OCI-LY3 (cell line): ENCODE data around the gene ATOH8.

Experiments used
- H2AFZ ChIP-seq: fragments of 200-600, 300-600 bp; shearing (Covaris generic); 2 replicates; pipeline ENCODE4 v1.6.0; 2014; ENCODE audit warnings: antibody characterized with exemption, low read depth, low read length
- H3K27ac ChIP-seq: fragments of 200-600, 300-600 bp; sonication (generic); 2 replicates; pipeline ENCODE4 v1.5.1; 2014; ENCODE audit warnings: mild to moderate bottlenecking, low read length, moderate library complexity, mixed read lengths
- H3K27me3 ChIP-seq: fragments of 200-600, 300-600 bp; sonication (generic); 2 replicates; pipeline ENCODE4 v1.6.1; 2014; ENCODE audit warnings: low read depth, low read length, mixed read lengths
- H3K36me3 ChIP-seq: fragments of 200-600, 300-600 bp; sonication (generic); replicated peaks from 2 replicates; pipeline ENCODE3; 2014; ENCODE audit warnings: low read depth, low read length, mixed read lengths
- H3K4me1 ChIP-seq: fragments of 300-600, 200-600 bp; sonication (generic); 2 replicates; pipeline ENCODE4 v1.6.1; 2014; ENCODE audit warnings: low read length, mixed read lengths
- H3K4me2 ChIP-seq: fragments of 200-600, 300-600 bp; sonication (generic); 2 replicates; pipeline ENCODE4 v1.6.1; 2014; ENCODE audit warnings: low read length, mixed read lengths
- H3K4me3 ChIP-seq: fragments of 300-600, 200-600 bp; sonication (generic); 2 replicates; pipeline ENCODE4 v1.5.1; 2014; ENCODE audit warnings: antibody characterized with exemption, mild to moderate bottlenecking, low read length, moderate library complexity
- H3K79me2 ChIP-seq: fragments of 300-600, 200-600 bp; shearing (Covaris generic); 2 replicates; pipeline ENCODE4 v1.6.1; 2014; ENCODE audit warnings: mild to moderate bottlenecking, low read length, mixed read lengths
- H3K9ac ChIP-seq: fragments of 300-600, 200-600 bp; shearing (Covaris generic); 2 replicates; pipeline ENCODE4 v1.6.0; 2014; ENCODE audit warnings: mild to moderate bottlenecking, low read length, moderate library complexity
- H3K9me3 ChIP-seq: fragments of 200-600, 300-600 bp; shearing (Covaris generic); 2 replicates; pipeline ENCODE4 v1.6.1; 2014; ENCODE audit warnings: low read length, mixed read lengths; ENCODE audit not compliant: insufficient read depth
- H4K20me1 ChIP-seq: fragments of 200-600, 300-600 bp; sonication (generic); 2 replicates; pipeline ENCODE4 v1.6.1; 2016; ENCODE audit warnings: low read length, mixed read lengths; ENCODE audit not compliant: insufficient read depth
- EZH2phosphoT487 ChIP-seq: fragments of 200-600 bp; shearing (Covaris generic); IDR thresholded peaks from 2 replicates; pipeline ENCODE4 v1.6.1; 2018; ENCODE audit warnings: antibody characterized with exemption, mixed run types, low read depth
- TF ChIP-seq, protein P1 (sequence below): fragments of 200-600, 300-600 bp; sonication (generic); IDR thresholded peaks from 2 replicates; pipeline ENCODE4 v1.5.1; 2014; ENCODE audit warnings: antibody characterized with exemption, low read length, low read depth

The ATOH8 gene

DNA sequence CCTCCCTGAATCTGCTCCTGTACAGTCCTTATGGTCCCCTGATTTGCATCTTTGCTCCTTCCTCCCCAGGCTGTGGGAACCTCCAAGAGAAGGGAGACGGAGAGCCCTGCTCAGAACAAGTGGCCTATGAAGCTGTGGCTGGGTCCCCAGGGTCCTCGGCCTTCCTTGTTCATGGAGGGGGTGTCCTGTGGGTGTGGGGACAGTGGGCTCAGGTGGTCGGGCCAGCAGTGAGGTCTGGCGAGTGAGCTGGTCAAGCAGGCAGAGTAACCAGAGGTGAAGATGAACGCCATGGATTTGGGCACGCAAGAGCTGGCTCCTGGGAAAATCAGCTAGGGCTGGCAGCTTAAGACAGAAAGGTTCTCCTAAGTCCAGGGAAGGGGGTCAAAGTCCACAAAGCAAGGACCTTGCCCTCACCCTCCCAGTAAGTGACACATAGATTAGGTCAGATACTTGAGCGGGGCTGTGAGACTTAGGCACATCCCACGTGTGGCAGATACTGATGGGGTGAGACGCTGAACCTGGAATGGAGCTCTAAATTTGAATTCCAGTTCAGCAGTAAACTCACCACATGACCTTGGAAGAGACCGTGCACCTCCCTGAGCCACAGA lies 34.8 kb upstream of the ATOH8 start:
- no peaks in the 10 kb centered on the region for H3K79me2 ChIP-seq
- H3K27ac ChIP-seq: no peak overlapping the region
- H4K20me1 ChIP-seq: no peaks in the 10 kb centered on the region
- H3K4me3 ChIP-seq: no peak overlapping the region
- H3K9ac ChIP-seq: no peak overlapping the region
- no peaks in the 10 kb centered on the region for H3K4me1 ChIP-seq
- no peaks in the 10 kb centered on the region for H3K36me3 ChIP-seq
- no peak overlapping the region for H3K4me2 ChIP-seq
- no peaks in the 10 kb centered on the region for H3K9me3 ChIP-seq
- H2AFZ ChIP-seq: no peak overlapping the region
- TF ChIP-seq EZH2phosphoT487: no peak
- TF ChIP-seq, protein P1, sequence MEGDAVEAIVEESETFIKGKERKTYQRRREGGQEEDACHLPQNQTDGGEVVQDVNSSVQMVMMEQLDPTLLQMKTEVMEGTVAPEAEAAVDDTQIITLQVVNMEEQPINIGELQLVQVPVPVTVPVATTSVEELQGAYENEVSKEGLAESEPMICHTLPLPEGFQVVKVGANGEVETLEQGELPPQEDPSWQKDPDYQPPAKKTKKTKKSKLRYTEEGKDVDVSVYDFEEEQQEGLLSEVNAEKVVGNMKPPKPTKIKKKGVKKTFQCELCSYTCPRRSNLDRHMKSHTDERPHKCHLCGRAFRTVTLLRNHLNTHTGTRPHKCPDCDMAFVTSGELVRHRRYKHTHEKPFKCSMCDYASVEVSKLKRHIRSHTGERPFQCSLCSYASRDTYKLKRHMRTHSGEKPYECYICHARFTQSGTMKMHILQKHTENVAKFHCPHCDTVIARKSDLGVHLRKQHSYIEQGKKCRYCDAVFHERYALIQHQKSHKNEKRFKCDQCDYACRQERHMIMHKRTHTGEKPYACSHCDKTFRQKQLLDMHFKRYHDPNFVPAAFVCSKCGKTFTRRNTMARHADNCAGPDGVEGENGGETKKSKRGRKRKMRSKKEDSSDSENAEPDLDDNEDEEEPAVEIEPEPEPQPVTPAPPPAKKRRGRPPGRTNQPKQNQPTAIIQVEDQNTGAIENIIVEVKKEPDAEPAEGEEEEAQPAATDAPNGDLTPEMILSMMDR: no peak
- H3K27me3 ChIP-seq: peaks cover 29% of the 10 kb centered on the region

DNA sequence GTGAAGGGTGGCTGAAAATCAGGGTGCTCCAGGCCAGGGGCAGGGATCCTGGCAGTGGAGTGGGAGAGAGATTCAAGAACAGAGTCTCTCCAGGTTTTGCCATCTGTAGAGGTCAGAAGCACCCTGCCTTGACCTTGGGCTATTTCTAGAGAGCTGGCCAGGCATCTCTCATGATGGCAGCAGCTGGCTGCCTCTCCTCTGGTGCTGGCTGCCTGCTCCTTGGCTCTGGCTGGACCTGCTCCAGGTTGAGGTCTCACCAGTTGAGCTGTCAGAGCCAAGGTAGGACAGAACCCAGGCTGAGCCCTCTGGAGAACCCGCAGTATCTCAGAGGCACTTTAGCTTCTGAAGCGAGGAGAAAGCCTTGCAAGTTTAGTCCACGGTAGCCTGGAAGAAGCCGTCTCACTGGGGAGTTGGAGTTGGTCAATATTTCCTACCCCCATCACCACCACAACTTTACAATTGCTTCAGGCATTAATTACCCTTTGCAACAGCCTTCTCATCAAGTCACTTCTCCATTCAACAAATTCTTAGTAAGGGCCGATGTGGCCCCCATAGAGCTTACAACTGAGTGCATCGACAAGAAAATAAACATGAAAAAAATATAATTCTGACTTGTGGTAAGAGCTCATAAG lies 34.1 kb upstream of the ATOH8 start:
- Histone ChIP-seq H2AFZ (no peak overlapping the region), H3K4me2 (no peak overlapping the region), H4K20me1 (no peaks in the 10 kb centered on the region), H3K36me3 (no peaks in the 10 kb centered on the region), H3K27ac (no peak overlapping the region), H3K27me3 (peaks cover 29% of the 10 kb centered on the region), H3K9me3 (no peaks in the 10 kb centered on the region), H3K9ac (no peak overlapping the region), H3K4me1 (no peaks in the 10 kb centered on the region), H3K79me2 (no peaks in the 10 kb centered on the region), H3K4me3 (no peak overlapping the region)
- TF ChIP-seq EZH2phosphoT487: no peak
- TF ChIP-seq, protein P1: no peak

DNA sequence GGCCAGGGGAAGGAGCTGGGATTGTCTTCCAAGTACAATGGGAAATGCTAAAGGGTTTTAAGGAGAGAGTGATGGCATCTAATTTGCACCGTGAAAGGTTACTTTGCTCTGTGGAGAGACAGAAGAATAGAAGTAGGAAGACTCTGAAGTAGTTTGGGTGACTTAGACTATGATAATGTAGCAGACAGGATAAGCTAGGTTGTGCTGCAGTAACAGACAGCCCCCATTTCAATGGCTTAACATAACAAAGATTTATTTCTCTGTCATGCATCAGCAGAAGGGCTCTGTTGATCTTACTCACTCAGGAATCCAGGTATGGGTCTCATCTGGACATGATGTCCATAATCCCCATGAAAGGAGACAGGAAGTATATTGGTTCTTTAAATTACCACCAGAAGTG lies 33.3 kb upstream of the ATOH8 start:
- H3K27me3 ChIP-seq: peaks cover 34% of the 10 kb centered on the region
- no peak overlapping the region for H3K4me2 ChIP-seq
- H3K9ac ChIP-seq: no peak overlapping the region
- no peaks in the 10 kb centered on the region for H3K4me1 ChIP-seq
- no peak overlapping the region for H3K27ac ChIP-seq
- no peak overlapping the region for H3K4me3 ChIP-seq
- H2AFZ ChIP-seq: no peak overlapping the region
- no peaks in the 10 kb centered on the region for H3K79me2 ChIP-seq
- no peak for TF ChIP-seq EZH2phosphoT487
- TF ChIP-seq, protein P1: no peak
- no peaks in the 10 kb centered on the region for H3K36me3 ChIP-seq
- no peaks in the 10 kb centered on the region for H3K9me3 ChIP-seq
- H4K20me1 ChIP-seq: no peaks in the 10 kb centered on the region

DNA sequence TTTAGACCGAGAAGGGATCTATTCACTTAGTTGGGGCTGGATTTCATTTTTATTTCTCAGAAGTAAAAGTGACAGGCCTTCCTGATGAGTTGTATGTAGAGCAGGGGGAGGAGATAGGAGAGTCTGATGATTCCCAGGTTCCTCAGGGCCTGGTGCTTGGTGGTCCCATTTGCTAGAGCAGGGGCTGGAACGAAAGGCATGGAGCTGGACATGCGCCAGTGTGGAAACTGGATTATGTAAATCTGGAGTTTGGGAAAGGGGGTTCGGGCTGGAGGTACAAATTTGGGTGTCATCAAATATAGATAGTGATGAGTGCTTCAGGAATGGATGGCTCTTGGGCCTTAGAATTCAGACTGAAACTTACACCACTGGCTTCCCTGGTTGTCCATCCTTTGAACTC lies 32.1 kb upstream of the ATOH8 start:
- Histone ChIP-seq H2AFZ (no peak overlapping the region), H3K9me3 (no peaks in the 10 kb centered on the region), H3K27ac (no peak overlapping the region), H3K79me2 (no peaks in the 10 kb centered on the region), H3K4me1 (no peaks in the 10 kb centered on the region), H3K36me3 (no peaks in the 10 kb centered on the region), H3K4me2 (no peak overlapping the region), H3K4me3 (no peak overlapping the region), H3K27me3 (peaks cover 27% of the 10 kb centered on the region), H3K9ac (no peak overlapping the region), H4K20me1 (no peaks in the 10 kb centered on the region)
- TF ChIP-seq EZH2phosphoT487: no peak
